Hematopoietic multipotent progenitor cell (in vitro differentiated cells): ENCODE data around the gene KIAA1328. TPM values are rescaled to one million over a fixed set of nuclear protein-coding genes. Genes with fewer than 3 reads are reported as not detected.
"Not testable (repeated sequence)": the region's sequence is repeated elsewhere in the genome, so short reads cannot be mapped to it uniquely, and the experiment has no call there.

Experiments used
- DNase-seq, 3 donors: peaks; one replicate each; pipeline ENCODE4 v3.0.0-alpha.2; 2011 to 2015; ENCODE audit warnings: low read depth in 2 of 3, low spot score in 2 of 3
- total RNA-seq: library from RNA; depleted of rRNA; stranded (reverse); fragments of >200 nt; gene quantifications from one replicate; pipeline ENCODE4 v1.2.3, GENCODE V29; 2012

KIAA1328 gene
- total RNA-seq, 1 donor = 8.9 TPM

DNA sequence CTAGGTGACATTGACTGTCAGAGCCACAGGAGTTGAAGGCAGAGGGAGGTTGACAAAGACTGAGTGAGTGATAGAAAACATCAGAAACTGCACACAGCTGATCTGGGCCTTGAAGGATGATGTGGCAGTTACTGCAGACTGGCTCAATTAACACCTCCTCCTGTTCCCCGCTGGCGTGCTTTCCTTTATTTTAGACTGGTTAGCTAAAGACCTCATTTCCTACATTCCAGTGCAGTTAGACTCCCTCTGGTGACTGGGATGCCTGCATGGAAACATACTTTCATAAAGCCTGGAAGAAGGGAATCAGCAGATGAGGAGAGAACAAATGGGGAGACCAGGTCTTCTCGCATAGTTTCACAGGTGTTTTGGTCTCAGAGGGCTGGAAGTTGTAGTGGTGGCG is 7.2 kb upstream of the KIAA1328 start:
- no peak for DNase-seq

DNA sequence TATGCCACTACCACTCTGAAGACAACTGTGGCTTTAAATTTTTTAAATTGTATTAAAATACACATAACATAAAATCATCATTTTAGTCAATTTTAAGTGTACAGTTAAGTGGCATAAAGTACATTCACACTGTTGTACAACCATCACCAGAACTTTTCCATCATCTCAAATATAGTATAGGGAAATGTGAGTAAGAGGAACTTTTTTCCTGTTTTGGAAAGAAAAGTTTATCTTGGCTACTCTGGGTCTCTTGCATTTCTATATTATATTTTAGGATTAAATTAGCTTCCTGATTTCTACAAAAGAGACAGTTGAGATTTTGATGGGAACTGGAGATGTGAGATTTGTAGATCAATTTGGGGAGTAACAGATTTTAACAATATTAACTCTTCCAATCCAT is 3.4 kb upstream of the KIAA1328 start:
- no peak for DNase-seq

DNA sequence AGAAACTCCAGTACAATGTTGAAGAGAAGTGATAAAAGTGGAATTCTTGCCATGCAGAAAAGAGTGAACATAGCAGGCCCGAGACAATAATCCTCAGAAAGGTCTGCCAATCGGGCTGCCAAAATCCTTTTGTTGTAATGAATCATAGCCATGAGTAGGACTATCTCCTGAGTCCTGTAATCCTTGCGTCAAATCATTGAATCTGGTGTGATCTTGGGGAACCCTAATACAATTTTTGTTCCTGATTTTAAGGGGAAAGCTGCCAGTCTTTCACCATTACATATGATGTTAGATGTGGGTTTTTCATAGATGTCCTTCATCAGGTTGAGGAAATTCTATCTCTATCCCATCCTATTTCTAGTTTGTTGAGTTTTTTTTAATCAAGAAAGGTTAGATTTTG is 2.4 kb upstream of the KIAA1328 start:
- DNase-seq = no peak

- peak in 2 of 3 donors; percentile 6 to 53 for DNase-seq
Measured at GRCh38 chr18:36828157-36828629, 734 bp upstream of the KIAA1328 start.

GRCh38 chr18:36829362-36830157 is 633 bp downstream of the KIAA1328 start:
- peak in 1 of 3 donors; percentile 5 for DNase-seq

- no peak for DNase-seq
Measured at GRCh38 chr18:36830158-36830495, 1.2 kb downstream of the KIAA1328 start.

DNA sequence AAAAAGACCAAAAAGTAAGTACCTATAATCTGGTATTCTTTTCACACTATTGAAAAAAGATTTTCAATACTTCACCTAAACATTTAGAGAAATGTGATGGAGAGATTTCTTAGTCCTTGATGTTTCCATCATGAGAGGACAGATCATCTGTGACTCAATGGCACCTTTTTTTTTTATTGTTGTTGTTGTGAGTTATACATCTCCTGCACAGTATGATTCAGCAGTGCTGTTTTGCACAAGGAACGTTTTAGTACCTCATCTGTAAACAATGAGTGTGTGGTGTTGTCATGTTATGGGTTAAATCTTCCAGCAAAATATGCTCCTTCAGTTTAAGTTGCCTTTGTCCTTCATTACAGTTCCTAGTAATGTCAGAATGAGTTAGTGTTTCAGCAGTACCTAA is 2.2 kb downstream of the KIAA1328 start:
- DNase-seq = no peak

DNA sequence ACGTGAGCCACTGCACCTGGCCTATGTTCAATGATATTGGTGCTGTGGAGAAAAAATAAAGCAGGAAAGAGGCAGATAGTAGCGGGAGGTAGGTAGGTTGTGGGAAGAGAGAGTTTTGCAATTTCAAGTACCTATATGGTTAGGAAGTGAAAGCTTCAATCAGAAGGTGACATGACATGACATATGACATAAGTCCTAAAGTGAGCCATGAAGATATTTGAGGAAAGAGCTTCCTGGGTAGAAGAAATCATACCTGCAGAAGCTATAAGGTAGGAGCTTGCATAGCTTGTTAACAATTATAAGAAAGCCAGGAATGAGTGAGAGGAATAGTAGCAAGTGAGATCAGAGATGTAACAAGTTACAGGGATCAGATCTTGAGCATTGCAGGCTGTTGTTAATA is 4.2 kb downstream of the KIAA1328 start:
- no peak for DNase-seq

- DNase-seq = no peak
Measured at GRCh38 chr18:36835927-36836326, 7.0 kb downstream of the KIAA1328 start.

DNA sequence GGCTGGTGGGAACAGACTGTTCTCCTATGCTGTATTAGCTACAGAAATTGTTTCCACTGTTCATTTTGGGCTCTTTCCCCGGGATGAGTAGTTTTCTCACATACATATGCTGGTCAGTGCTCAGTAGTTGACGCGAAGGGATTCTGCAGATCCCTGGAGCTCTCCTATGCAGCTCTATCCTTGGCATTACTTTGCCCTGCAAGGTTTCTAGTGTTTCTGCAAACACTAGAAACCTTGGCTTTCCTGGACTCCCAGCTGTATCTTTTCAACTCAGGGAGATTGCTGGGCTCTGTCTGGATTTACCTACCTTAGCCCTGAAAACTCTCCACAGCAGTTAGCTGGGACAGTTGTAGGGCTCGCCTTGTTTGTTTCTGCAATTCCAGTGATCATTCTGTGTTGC is 10.9 kb downstream of the KIAA1328 start:
- no peak for DNase-seq

GRCh38 chr18:36843199-36843598 is 14.3 kb downstream of the KIAA1328 start:
- DNase-seq = no peak

GRCh38 chr18:36843784-36844183 is 14.9 kb downstream of the KIAA1328 start:
- DNase-seq = no peak

DNA sequence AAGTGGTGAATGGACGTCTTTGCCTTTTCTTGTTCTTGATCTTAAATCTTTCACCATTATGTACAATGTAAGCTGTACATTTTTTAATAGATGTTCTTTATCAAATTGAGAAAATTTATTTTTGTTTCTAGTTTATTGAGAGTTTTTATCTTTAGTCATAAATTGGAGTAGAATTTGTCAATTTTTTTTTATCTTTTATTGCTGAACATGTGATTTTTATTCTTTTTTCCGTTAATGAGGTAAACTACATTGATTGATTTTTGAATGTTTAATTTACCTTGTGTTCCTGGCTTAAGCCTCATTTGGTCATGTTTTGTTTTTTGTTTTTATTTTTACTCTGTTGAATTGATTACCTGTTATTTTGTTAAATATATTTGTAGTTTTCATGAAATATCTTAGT is 19.7 kb downstream of the KIAA1328 start:
- no peak for DNase-seq

DNA sequence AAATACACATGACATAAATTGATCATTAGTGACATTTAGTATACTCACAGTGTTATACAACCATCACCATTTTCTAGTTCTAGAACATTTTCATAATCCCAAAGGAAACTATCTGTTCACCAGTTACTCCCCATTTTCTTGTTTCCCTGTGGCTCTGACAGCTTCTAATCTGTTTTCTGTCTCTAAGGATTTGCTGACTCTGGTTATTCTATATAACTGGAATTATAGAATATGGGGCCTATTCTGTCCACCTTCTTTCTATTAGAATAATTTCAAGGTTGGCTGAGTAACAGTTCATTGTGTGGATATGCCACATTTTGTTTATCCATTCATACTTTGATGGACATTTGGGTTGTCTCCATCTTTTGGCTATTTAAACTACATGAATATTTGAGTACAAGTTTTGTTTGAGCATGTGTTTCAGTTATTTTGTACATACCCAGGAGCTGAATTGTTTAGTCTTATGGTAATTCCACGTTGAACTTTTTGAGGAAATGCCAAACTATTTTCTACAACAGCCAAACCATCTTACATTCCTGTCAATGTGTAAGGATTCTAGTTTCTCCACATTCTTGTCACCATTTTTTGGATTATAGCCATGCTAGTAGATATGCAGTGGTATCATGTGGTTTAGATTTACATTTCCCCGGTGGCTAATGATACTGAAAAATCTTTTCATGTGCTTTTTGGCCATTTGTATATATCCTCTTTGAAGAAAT is 20.5 kb downstream of the KIAA1328 start:
- DNase-seq = no peak

DNA sequence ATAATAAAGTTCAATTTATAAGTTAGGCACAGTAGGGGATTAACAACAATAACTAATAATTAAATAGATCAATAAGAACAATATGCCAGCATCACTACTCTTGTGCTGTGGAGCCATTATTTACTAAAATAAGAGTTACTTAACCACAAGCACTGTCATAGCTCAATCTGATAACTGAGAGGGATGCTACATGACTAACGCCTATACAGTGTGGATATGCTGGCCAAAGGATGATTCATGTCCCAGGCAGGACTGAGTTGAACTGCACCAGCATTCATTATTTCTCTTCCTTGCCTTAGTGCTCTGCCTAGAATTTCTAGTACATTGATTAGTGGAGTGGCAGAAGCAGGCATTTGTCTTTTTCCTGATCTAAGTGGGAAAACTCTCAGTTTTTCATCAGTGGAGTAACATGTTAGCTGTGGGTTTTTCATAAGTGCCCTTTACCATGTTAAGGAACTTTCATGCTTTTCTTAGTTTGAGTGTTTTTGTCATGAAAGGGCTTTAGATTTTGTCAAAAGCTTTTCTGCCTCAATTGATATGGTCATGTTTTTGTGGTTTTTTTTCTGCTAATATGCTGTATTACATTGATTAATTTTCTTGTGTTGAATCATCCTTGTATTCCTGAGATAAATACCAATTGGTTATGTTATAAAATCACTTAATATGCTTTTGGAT is 21.7 kb downstream of the KIAA1328 start:
- DNase-seq = no peak

GRCh38 chr18:36851202-36851590 is 22.3 kb downstream of the KIAA1328 start:
- DNase-seq = no peak

DNA sequence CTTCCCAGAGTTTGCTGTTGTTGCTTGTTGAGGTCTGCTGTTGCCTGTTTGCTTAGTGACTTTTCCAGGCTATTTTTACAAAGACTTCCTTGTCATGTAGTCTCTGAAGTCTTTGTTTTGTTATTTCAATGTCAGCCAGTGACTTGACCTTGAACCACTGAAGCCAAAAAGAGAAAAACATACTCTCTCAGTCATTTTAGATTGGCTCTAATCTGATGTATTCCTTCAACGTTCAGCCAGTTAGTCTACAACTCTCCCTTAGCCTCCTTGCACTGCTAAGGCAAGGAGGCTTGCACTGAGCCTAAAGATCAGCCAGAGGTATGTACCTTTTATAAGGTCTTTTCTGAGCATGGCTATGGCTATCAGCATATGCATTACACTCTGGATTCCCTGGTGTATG is 27.9 kb downstream of the KIAA1328 start:
- DNase-seq = no peak

GRCh38 chr18:36862182-36862581 is 33.3 kb downstream of the KIAA1328 start:
- DNase-seq = no peak

DNA sequence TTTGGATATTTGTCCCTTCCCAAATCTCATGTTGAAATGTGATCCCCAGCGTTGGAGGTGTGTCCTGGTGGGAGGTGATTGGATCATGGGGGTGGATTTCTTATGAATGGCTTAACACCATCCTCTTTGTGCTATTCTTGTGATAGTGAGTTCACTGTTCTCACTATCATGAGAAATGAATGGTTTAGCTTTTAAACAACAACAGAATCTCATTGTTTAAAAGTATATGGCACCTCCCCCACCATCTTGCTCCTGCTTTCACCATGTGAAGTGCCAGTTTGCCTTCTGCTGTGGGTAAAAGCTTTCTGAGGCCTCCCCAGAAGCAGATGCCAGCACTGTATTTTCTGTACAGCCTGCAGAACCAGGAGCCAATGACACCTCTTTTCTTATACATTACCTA is 38.1 kb downstream of the KIAA1328 start:
- no peak for DNase-seq

DNA sequence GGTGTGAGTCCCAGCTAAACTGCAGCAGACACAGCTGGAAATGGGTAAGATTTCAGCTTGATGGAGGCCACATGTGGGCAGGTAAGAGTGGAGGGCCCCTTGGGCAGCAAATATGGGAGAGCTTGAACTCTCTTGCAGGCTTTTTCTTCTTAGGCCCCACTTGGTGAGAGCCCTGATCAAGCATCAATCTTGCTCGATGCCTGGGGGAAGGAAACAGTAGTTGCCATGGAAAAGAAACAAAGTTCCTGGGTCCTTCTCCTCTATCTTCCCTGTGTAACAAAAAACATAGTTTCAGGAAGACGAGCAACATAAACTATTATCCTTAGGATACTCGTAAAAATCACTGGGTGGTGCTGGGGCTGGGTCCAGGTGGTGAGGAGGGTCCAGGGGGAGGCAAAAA is 42.9 kb downstream of the KIAA1328 start:
- no peak for DNase-seq

DNA sequence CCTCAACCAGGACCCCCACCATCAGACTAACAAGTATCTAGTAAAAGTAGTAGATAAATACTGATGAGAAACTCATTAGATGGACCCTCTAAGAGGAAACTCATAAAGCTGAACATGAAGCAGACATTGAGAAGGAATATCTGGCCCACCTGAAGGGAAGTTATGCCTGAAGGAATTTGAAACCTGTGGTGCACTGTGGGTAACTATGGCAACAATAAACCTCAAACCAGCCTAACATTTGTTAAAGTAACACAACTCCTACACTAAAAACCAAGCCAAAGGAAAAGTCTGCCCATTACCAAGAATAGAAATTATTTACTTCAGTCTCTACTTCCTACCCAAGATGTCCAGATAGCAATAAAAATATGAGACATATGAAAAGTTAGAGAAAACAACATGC is 43.4 kb downstream of the KIAA1328 start:
- no peak for DNase-seq

DNA sequence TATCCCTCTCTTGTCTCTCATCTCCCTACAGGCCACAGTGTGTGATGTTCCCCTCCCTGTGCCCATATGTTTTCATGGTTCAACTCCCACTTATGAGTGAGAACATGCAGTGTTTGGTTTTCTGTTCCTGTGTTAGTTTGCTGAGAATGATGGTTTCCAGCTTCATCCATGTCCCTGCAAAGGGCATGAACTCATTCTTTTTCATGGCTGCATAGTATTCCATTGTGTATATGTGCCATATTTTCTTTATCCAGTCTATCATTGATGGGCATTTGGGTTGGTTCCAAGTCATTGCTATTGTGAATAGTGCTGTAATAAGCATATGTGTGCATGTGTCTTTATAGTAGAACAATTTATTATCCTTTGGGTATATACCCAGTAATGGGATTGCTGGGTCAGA is 44.9 kb downstream of the KIAA1328 start:
- not testable (repeated sequence) for DNase-seq
